ENCODE results near the gene USH2A.

DNA sequence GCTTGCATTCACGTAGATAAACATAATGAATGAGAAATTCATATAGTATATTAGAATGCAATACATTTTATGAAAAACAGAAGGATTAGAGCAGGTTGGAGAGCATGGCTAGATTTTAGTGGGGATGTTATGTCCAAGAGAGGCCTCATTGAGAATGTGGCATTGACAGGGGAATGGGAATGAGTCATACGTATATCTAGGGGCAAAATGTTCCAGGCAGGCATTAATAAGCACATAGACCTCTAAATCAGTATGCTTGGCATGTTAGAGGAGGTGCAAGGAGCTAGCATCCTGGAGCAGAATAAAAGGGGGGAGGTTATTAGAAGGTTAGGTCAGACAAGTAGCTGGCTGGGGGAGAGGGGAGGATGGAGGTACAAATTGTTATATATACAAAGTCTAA, 93.0 kb downstream of the USH2A start:
- TF ChIP-seq POLR2A (IDR thresholded peaks at IDR 0.05): no peak
- TF ChIP-seq, protein P1, sequence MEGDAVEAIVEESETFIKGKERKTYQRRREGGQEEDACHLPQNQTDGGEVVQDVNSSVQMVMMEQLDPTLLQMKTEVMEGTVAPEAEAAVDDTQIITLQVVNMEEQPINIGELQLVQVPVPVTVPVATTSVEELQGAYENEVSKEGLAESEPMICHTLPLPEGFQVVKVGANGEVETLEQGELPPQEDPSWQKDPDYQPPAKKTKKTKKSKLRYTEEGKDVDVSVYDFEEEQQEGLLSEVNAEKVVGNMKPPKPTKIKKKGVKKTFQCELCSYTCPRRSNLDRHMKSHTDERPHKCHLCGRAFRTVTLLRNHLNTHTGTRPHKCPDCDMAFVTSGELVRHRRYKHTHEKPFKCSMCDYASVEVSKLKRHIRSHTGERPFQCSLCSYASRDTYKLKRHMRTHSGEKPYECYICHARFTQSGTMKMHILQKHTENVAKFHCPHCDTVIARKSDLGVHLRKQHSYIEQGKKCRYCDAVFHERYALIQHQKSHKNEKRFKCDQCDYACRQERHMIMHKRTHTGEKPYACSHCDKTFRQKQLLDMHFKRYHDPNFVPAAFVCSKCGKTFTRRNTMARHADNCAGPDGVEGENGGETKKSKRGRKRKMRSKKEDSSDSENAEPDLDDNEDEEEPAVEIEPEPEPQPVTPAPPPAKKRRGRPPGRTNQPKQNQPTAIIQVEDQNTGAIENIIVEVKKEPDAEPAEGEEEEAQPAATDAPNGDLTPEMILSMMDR (IDR thresholded peaks at IDR 0.05): no peak

All from testis (tissue), 2 donors.